DMS114 treated with DMSO at 0.1 percent for 48 hours (cell line): ENCODE results near the gene CMIP.
"Not testable (repeated sequence)": the region's sequence is repeated elsewhere in the genome, so short reads cannot be mapped to it uniquely, and the experiment has no call there.

Source experiments
- DNase-seq: peaks from one replicate; lab custom pipeline; 2025; ENCODE audit not compliant: unreplicated experiment; lab: John Stamatoyannopoulos, UW

Gene CMIP

DNA sequence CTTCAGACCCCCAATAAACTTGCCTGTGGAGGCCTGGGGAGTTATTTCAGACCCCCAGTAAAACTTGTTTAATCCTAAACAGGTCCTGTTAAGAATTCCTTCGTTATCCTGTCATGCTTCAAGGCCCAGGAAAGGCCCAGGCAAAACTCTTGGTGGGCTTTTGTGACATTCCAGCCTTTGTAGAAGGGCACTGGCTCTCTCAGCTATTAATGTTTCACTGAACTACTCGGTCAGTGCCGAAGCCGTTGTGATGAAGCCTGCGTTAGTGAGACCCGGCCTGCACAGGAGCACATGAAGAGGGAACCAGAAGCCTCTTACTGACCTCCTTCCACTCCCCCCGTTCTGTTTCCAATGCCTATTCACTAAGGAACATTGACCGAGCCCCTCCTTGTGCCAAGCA is 287.0 kb downstream of the CMIP start:
- DNase-seq, result no peak

DNA sequence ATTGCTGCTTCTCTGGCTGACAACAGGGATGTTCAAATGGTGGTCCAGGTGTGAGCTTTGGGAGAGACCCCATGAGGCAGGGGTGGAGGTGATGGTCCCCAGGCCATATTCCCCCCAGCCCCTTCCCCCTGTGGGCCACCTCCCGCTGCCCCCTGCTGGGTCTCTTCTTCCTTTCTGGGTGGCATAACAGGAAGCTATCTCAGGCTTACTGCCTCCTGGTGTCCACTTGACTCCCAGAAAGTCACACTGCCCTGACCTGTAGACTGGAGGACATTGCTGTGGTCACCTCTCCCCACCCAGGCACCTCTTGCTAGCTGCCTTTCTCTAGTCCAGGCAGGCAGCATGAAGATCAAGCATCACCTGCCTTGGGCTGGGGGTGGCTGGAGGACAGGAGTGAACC is 288.1 kb downstream of the CMIP start:
- no peak for DNase-seq

DNA sequence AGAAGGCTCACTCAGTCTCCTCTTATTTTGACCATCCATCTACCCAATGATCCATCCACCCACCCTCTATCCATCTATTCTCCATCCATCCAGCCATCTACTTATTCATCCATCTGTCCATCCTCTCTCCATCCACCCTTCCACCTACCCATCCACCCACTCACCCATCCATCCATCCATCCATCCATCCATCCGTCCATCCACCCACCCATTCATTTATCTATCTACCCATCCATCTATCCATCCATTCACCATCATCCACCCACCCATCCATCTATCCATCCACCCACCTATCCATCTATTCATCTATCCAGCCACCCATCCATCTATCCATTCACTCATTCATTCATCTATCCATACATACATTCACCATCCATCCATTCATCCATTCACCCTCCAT is 288.7 kb downstream of the CMIP start:
- no peak for DNase-seq

DNA sequence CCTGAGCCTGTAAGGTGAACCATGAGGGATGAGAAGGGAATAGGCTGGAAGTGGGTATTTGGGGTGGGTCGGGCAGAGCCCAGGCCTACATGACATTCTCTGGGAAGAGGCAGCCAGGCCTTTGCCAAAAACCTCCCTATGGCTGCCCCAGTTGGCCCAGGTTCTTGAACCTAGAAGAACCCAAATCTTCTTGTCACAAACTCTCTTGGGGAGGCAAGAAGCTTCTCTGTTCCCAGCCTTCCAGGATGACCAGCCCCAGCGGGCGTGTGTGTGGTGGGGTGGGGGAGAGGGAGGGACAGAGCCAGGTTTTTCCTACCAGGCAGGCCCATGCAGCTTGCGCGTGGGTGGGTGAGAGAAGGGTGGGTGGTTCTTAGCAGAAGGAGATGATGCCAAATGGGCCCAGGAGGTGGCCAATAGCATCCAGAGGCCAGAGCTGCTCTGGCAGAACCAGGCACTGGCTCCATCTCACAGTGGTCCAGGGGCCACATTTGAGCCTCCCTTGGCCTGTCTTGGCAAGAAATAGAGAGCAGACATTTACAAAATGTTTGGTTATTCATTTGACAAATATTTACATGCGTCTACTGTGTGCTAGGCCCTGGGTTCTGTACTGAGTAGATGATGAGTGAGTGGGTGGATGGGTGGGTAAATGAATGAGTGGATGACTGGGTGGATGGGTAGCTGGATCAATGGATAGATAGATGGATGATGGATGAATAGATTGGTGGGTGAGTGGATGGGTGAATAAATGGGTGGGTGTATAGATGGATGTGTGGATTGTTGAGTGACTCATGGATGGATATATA is 290.2 kb downstream of the CMIP start:
- DNase-seq, result no peak

DNA sequence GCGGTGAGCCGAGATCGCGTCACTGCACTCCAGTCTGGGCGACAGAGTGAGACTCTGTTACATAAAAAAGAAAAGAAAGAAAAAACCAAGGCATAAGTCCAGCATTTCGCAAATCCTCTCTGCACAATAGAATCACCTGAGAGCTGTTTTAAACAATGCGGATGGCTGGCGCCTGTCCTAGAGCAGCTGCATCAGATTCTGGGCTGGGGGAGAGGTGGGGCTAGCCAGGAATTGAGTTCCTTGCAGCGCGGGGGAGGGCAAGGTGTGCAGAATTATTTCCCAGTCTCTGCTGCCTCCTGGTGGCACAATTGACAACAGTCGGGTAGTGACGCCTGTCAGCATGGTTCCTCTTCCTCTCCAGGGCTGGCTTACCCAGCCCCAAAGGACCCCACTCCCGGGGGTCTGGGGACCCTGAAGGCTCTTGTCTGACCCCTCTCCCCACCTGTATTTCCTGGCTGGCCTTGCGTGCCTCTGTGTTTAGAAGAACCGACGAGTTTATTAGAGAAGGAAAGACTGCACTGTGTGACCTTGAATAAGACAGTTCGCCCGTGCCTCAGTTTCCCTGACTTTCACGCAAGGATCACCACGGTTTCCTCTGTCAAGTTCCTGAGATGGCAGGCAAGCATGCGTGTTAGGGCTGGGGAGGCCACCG is 293.4 kb downstream of the CMIP start:
- peak; percentile 56 for DNase-seq

DNA sequence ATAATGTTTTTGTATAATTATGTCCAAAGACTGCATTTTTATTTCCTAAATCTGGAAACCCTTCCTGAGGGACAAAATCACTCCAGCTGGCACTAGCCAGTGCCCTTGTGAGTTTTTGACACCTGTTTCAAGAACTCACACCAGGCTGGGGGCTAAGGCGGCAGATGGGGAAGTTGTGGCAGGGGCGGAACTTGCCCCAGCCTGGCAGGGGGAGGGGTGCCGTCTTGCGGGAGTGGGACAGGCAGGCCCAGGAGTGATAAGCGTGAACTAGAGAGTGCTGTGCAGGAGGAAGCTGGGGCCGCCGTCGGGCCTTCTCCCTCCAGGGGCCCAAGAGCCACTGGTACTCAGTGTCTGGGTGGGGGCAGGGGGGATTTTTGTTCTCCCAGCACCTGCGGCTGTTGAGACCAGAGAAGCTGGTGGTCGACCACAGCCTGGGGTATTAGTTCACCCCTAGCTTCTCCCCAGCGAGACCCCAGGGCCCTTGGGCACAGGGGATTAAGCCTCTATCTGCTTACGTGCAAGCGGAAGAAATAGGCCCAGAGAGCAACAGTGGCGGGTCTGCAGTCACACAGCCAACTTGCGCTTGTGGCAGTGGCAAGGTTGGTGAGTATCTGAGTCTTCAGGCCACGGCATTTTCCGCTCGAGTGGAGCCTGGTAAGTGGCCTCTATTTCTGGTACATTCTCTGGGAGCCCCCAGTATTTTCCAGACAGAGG is 294.3 kb downstream of the CMIP start:
- no peak for DNase-seq

DNA sequence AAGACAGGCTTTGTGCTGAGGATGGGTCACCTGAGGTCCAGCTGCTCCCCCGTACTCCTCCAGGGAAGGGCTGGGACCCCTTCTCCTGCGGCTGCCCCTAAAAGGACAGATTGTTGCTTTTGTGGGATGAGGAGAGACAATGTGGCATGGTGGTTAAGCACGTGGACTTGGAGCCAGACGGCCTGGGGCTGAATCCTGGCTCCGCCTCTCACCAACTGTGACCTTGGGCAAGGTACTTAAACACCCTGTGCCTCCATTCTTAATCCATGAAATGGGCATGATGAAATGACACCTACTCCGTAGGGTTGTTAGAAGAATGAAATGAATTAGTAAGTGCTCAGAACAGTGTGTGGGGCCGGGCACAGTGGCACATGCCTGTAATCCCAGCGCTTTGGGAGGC is 294.9 kb downstream of the CMIP start:
- DNase-seq, result no peak

DNA sequence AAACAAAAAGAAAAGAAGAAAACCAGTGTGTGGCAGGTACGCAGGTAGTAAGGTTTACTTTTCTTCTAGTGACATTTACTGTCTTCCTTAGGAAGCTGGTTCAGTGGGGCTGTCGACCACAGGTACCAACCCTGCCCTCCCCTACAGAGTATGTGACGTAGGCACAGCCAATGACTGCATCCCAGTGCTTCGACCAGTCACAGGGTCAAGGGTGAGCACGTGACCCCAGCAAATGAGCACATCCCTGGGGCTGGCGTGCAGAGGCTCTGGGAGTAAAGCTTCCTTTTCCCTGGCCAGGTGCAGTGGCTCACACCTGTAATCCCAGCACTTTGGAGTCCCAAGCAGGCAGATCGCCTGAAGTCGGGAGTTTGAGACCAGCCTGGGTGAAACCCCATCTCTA is 295.6 kb downstream of the CMIP start:
- no peak for DNase-seq

DNA sequence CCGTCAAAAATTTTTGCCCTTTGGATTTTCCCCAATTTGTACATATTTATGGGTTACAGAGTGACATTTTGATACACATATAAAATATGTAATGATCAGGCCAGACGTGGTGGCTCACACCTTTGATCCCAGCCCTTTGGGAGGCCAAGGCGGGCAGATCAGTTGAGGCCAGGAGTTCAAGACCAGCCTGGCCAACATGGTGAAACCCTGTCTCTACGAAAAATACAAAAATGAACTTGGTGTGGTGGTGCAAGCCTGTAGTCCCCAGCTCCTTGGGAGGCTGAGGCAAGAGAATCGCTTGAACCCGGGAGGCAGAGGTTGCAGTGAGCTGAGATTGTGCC is 296.8 kb downstream of the CMIP start:
- DNase-seq, result not testable (repeated sequence)

DNA sequence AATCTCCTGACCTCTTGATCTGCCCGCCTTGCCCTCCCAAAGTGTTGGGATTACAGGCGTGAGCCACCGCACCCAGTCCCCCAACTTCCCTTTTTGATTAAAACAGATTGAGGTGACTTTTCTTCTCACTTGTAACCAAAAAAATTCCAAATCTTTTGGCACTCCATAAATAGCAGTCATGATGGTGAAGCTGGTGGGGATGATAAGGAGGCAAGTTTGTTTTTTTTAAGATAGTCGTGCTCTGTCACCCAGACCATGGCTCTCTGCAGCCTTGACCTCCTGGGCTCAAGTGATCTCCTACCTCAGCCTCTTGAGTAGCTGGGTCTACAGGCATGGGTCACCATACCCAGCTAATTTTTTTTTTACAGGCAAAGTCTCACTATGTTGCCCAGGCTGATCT is 299.8 kb downstream of the CMIP start:
- DNase-seq, result no peak

DNA sequence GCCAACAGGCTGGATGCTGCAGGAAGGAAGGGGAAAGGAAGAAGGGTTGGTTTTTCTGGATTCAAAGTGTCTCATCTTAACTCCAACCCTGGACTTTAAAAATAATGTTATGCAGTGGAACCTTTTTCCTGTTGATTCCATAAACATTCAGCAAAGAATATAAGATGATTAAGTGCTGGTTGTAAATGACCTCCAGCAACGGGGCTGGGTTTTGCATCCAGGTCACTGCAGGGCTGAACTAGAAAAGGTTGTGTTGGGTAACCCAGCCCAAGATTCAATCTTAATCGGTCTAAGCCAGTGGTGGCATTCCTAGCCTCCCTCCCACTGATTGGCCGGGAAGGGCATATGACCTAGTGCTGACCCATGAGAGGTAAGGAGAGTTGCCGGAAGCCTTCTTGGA is 300.3 kb downstream of the CMIP start:
- DNase-seq, result no peak

DNA sequence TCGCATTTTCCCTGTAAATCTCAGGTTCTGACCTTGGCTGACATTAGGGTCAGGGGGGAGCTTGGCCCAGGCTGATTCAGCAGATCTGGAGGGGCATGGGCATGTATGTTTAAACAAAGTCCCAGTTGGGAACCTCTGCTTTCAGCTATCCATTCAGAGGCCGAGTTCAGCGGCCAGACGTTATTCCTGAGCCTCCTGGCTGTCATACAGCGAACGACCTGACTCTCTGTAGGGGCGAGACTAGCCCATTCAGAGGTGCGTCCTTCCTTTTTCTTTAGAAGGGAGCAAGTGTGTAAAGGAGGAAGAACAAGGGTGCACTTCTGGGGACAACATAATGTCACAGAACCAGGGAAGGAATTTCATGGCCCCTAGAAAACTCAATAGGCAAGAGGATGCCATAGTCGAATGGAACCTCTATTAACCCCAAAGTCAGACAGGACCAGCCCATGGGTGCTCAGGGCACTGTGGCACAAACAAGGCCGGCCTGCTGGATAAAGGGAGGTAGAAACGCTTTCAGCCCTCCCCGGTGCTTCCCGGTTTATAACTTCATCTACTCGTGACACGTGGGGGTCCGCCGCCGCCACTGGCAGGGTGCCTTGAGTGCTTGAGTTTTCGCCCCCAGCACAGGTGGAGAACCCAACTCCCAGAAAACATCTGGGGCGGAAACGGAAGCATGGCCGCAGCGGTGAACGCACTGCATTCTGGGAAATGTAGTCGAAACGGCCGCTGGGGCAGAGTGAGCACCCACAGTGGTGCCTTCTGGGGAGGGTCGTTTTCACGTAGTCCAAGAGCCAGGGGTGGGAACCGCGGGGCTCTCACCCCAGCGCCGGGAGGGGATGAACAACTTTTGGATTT is 301.3 kb downstream of the CMIP start:
- peak; percentile 61 for DNase-seq

DNA sequence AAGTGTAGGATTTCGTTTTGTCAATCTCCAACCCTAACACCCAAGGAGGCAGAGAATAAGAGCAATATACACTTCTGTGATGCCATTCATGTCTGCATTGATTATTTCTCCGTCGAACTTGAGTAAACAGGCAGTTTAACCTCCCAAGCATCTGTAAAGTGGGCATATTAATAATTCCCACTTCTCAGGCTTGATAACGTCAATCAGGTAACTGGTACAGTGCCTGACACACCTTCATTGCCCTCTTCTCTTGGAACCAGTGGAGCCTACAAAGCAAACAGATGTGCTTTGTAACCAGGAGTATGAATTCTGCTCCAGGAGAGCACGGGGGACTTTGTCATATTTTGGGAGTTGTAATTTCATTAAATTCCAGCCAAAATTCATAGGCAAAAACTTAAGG is 302.0 kb downstream of the CMIP start:
- DNase-seq, result no peak

DNA sequence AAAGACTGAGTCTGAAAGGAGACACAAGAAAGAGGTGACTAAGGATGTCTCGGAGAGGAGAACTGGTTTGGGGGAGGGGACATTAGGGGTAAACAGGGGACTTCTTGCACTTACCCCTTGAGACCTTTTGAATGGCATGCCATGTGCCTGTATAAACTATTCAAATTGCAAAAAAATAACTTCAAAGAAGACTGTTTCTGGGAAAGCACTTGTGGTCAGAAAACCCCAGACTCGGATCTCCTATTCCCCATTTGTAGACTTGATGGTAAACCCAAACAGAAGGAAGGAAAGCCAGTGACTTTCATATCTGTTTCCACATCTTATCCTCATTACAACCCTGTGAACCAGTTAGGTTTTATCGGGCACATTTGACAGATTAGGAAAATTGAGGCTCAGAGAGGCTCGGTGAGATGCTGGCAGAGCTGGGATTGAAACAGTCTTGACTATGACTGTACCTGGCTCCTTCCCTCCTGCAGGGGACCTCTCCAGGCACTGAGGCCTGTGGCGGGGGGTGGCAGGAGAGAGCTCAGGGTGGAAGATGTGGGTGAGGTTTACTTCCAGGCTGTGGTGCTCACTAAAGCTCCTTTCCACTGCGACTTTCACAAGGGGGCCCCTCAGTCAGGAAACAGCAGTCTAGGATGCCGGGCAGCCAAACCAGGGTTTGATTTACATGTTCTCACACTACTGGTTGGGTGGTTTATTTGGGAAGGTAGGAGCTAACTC is 304.0 kb downstream of the CMIP start:
- no peak for DNase-seq

DNA sequence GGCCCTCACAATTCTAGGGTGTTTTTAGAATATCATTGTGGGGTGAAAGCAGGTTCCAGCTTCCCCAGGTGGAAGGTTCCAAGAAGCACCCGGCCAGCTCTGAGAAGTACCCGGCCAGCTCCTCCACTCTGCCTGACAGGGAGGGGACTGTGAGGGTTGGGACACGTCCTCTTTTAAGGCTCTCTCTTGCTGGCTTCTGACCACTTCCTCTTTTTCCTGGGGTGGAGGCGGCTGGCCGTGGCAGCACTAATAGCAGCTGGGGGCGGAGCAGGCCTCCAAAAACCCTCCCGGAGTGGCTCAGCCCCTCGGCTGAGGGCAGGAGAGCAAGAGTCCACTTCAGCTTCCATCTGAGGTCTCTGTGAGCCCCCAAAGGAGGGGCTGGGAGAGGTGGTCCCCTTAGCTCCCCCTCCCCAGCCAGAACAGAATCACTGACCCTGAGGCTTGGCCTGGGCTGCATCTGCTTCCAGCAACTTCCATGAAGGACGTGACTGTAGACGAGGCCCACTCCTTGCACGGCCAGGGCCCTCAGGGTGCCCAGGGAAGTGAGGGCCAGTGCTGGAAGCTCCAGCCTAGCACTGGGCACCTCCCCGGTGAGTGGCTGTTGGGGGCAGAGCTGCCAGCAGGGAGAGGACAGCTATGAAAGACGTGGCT is 307.7 kb downstream of the CMIP start:
- DNase-seq, result no peak

DNA sequence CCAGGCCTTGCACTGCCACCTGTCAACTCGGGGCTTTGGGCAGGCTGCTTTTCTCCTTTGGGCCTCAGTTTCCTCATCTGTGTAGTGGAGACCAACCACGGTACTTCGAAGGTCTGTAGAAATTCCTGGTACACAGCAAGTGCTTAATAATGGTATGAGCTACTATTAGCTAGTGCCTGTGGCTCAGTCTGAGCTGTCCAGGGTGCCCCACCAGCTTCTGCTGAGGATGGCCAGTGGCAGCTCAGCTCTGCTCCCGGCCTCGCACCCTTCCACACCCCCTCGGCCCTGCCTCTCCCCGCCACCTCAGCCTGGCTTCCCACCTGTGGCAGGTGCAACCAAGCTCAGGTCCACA is 308.2 kb downstream of the CMIP start:
- no peak for DNase-seq

DNA sequence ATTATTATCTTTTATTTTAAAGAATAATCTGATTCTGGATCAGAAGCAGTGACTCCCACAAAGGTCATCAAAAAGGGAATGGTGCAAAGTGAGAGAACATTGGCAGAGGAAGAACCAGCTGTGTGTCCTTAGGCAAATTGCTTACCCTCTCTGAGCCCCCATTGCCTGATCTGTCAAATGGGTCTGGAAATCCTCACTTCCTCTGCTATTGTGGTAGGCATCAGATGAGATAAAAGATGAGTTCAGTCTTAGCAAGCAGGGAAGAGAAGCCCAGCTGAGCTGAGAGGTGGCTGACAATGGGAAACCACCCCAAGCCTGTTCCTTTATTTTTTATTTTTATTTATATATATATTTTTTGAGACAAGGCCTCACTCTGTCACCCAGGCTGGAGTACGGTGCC is 310.2 kb downstream of the CMIP start:
- DNase-seq, result no peak

DNA sequence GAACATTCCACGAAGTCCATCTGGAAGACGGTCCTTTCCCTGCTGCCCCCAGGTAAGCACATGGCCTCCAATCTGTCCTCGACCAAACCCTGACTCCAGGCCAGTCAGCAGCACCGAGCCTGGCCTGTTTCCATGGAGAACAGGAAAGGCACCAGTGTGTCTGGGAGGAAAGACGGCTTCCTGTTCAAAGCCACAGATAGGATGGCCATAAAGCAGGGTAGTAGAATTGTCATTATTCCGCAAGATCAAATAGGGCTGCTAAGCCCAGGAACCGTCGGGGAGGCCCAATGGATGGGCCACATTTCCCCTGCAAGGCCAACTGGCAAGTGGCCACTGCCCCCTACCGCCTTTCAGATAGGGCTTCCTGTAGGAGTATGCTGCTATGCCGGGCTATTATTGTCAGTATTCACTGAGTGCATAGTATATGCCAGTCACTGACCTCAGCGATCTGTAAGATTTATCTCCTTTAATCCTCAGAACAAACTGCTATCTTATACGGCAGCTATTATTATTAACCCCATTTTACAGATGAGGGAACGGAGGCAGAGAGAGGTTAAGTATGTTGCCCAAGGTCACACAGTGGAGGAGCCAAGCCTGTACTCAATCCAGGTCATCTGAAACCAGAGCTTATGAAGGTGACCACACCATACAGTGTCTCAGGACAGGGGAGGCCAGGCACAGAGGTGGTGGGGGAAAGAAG is 311.5 kb downstream of the CMIP start:
- DNase-seq, result no peak

DNA sequence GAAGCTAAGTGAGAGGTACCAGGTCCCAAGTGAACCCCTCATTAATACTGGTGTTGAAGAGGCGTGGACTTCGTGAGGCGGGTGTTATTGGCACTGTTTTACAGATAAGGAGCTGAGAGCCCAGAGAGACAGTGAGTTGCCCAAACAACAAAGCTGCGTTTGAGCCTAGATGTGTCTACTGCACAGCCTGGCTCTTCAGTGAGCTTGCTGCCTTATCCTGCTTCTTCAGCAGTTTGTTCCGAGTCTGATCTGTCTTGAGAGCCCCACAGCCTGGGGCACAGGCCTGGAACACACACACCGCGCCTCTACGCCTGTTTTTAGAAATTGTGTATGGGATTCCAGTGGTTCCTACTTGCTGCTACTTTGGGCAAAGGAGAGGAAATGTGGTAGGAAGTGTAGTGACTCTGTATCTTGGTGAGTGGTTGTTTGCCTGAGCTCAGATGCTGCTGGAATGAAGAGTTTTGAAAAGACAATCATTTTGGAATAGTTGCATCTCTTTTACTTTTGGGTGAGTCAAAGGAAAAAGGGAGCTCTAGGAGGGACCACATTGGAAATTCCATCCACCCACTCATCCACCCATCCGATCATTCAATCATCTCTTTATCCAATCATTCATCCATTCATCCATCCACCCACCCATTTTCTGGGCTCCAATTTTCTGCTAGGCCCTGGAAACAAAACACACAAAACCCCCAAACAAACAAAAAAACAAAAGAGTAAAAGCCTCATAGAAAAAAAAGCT is 312.2 kb downstream of the CMIP start:
- no peak for DNase-seq
